Measurements from ENCODE around the gene PLA2G1B. TPM values are rescaled to one million over a fixed set of nuclear protein-coding genes. Genes with fewer than 3 reads are reported as not detected.

The PLA2G1B gene
- not detected for polyA plus RNA-seq (2012; ENCODE audit: insufficient read length, low read depth)

- no peak for TF ChIP-seq TAF1 (IDR thresholded peaks at IDR 0.05; ENCODE audit: borderline replicate concordance, insufficient read depth, low read length)
- no peak for TF ChIP-seq SIN3A (IDR thresholded peaks at IDR 0.05; ENCODE audit: borderline replicate concordance, insufficient read depth, low read length)
- TF ChIP-seq FOXP2 (optimal IDR thresholded peaks at IDR 0.05; ENCODE audit: borderline replicate concordance, extremely low read depth, extremely low read length, insufficient read depth): no peak
- no peak for TF ChIP-seq REST (IDR thresholded peaks at IDR 0.05; ENCODE audit: insufficient read depth in 1 of 2, low read depth in 2 of 2, low read length in 2 of 2)
- TF ChIP-seq POLR2AphosphoS5 (IDR thresholded peaks at IDR 0.05; ENCODE audit: low read depth, low read length): no peak
Measured at GRCh38 chr12:120327593-120327992, at the start of gene PLA2G1B. TSS of gene PLA2G1B (minus strand) at chr12:120327779. CDS start at chr12:120327753, 26 bp downstream.

DNA sequence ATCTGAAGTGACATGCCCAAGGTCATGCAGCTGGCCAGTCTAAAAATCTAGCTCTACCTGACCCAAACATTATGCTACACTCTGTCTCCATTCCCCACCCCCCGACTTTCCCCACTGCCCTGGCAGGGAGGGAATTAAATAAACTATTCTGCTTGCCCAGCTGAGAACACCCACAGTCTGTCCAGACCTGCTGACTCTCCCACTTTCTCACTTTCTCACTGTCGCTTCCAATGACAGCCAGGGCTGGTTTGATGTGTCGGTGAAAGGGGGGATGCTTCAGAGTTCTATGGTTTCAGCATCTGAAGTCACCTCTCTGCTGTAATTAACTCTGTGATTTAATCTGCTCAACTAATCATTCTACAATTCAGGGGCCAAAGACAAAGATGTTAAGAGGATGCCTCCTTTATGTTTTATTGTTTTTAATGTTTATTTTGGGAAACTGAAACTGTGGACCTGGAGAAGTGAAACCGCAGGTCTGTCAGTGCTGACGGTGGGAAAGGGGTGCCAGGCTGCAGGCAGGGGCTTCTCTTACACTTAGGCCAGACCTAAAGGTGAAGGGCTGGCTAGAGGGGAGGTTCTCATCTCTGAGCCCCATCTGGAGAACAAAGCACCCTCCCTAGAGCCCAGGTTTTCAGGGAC lies 49.5 kb upstream of the PLA2G1B start:
- no peak for TF ChIP-seq REST (IDR thresholded peaks at IDR 0.05; ENCODE audit: insufficient read depth in 1 of 2, low read depth in 2 of 2, low read length in 2 of 2)
- no peak for TF ChIP-seq TAF1 (IDR thresholded peaks at IDR 0.05; ENCODE audit: borderline replicate concordance, insufficient read depth, low read length)
- TF ChIP-seq SIN3A (IDR thresholded peaks at IDR 0.05; ENCODE audit: borderline replicate concordance, insufficient read depth, low read length): no peak
- no peak for TF ChIP-seq FOXP2 (optimal IDR thresholded peaks at IDR 0.05; ENCODE audit: borderline replicate concordance, extremely low read depth, extremely low read length, insufficient read depth)
- TF ChIP-seq POLR2AphosphoS5 (IDR thresholded peaks at IDR 0.05; ENCODE audit: low read depth, low read length): no peak

DNA sequence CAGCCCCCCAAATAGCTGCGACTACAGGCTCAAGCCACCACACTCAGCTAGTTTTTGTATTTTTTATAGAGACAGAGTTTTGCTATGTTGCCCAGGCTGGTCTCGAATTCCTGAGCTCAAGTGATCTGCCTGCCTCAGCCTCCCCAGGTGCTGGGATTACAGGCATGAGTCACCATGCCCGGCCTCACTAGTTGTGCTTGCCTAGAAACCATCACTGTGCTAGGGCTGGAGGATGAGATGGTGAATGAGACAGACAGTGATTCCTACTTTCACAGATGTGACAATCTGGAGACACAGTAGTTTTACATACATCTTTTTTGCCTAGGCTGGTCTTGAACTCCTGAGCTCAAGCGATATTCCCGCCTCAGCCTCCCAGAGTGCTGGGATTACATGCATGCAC lies 48.8 kb upstream of the PLA2G1B start:
- TF ChIP-seq REST (IDR thresholded peaks at IDR 0.05; ENCODE audit: insufficient read depth in 1 of 2, low read depth in 2 of 2, low read length in 2 of 2): no peak
- TF ChIP-seq POLR2AphosphoS5 (IDR thresholded peaks at IDR 0.05; ENCODE audit: low read depth, low read length): no peak
- TF ChIP-seq TAF1 (IDR thresholded peaks at IDR 0.05; ENCODE audit: borderline replicate concordance, insufficient read depth, low read length): no peak
- TF ChIP-seq SIN3A (IDR thresholded peaks at IDR 0.05; ENCODE audit: borderline replicate concordance, insufficient read depth, low read length): no peak
- no peak for TF ChIP-seq FOXP2 (optimal IDR thresholded peaks at IDR 0.05; ENCODE audit: borderline replicate concordance, extremely low read depth, extremely low read length, insufficient read depth)

DNA sequence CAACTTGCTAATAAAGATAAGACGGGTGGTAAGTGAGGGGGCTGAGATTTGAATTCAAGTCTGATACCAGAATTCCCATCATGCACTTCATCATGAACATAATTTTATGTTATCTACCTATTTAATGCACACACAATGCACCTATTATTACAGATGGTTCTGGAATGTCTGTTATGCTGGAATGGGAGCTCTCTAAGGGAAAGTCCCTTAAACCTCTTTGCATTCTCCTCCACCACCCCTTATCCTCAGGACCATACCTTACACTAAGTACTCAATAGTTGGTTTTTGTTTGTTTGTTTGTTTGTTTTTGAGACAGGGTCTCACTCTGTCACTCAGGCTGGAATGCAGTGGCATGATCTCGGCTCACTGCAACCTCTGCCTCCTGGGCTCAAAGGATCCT lies 48.4 kb upstream of the PLA2G1B start:
- TF ChIP-seq SIN3A (IDR thresholded peaks at IDR 0.05; ENCODE audit: borderline replicate concordance, insufficient read depth, low read length) (no peak), REST (IDR thresholded peaks at IDR 0.05; ENCODE audit: insufficient read depth in 1 of 2, low read depth in 2 of 2, low read length in 2 of 2) (no peak), POLR2AphosphoS5 (IDR thresholded peaks at IDR 0.05; ENCODE audit: low read depth, low read length) (no peak), TAF1 (IDR thresholded peaks at IDR 0.05; ENCODE audit: borderline replicate concordance, insufficient read depth, low read length) (no peak), FOXP2 (optimal IDR thresholded peaks at IDR 0.05; ENCODE audit: borderline replicate concordance, extremely low read depth, extremely low read length, insufficient read depth) (no peak)
